Prostate gland (tissue), 2 donors: ENCODE measurements around the gene LTBP2. TPM values are rescaled to one million over a fixed set of nuclear protein-coding genes. Genes with fewer than 3 reads are reported as not detected.
A peak's percentile ranks its signal among the peaks of the same experiment; 100 is the strongest.

Source experiments
- DNase-seq: peaks from one replicate; pipeline ENCODE4 v3.0.0-alpha.2; 2019; ENCODE audit warnings: low spot score
- H3K27ac ChIP-seq, 2 donors: fragments of 200-600 bp; sonication (generic); 2 replicates each; pipeline ENCODE4 v1.5.1; 2017 to 2019
- H3K27me3 ChIP-seq: fragments of 200-600 bp; sonication (generic); replicated peaks from 2 replicates; pipeline ENCODE4 v1.5.1; 2019; ENCODE audit not compliant: insufficient read depth
- H3K36me3 ChIP-seq, 2 donors: fragments of 200-600 bp; sonication (generic); 1 replicate in 1 of 2; 2 replicates in 1 of 2; pipeline versions ENCODE4 v1.5.1 to v1.8.1; 2017 to 2019
- H3K4me1 ChIP-seq: fragments of 200-600 bp; sonication (generic); replicated peaks from 2 replicates; pipeline ENCODE4 v1.5.1; 2019
- H3K4me3 ChIP-seq, 2 donors: fragments of 200-600 bp; sonication (generic); 2 replicates each; pipeline ENCODE4 v1.5.1; 2017 to 2019
- H3K9me3 ChIP-seq: fragments of 200-600 bp; sonication (generic); 2 replicates; pipeline ENCODE4 v1.5.1; 2017
- POLR2A ChIP-seq: fragments of 450-650 bp; IDR thresholded peaks from one replicate; pipeline ENCODE4 v1.6.1; 2016; ENCODE audit warnings: antibody characterized with exemption, mild to moderate bottlenecking
- POLR2AphosphoS5 ChIP-seq: sonication (generic); formaldehyde crosslinking; IDR thresholded peaks from one replicate; pipeline ENCODE4 v1.6.1; 2017; ENCODE audit warnings: antibody characterized with exemption
- WGBS: methylation state at CpG from one replicate; pipeline ENCODE4 v1.1.5; 2018; 5-methylcytosine and 5-hydroxymethylcytosine counted together
- intact Hi-C: fragments of 100-400 bp; cut with DNase I; formaldehyde crosslinking; loops from one replicate; pipeline ENCODE4 v1.14.2; 2022
- total RNA-seq, 2 donors: library from RNA; depleted of rRNA; stranded (reverse); fragments of >200 nt; gene quantifications; one replicate each; pipeline ENCODE4 v1.1.0, GENCODE V29; 2016
- TF ChIP-seq, protein P1 (sequence below), 4 experiments: fragments of 200-600 bp in 2 of 4; fragments of 450-650 bp in 2 of 4; sonication (generic) in 2 of 4; IDR thresholded peaks; 1 replicate in 3 of 4; 2 replicates in 1 of 4; pipeline ENCODE4 v1.5.1; 2016 to 2019; ENCODE audit warnings: antibody characterized with exemption in 4 of 4, mild to moderate bottlenecking in 2 of 4, moderate library complexity in 2 of 4

LTBP2 gene
- total RNA-seq, 2 donors from 2014 or later, result 47.0 to 90.7 TPM

DNA sequence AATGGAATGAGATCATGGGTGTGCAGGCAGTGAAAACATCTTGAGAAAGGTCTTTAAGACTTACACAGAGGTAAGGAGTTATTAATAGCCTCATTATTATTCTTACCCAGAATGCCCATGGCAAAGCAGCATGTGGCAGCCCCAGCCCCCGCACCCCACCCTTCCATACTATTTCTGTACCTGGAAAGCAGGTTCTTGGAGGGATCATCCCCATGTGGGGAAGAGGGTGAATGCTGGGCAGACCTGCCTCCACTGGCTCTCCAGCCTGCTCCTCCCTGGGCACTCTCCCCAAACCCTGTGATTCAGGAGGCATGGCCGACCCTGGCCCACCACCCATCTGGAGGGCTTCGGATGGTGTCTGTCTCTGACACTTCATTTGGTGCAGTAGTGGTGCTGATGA, 147.3 kb downstream of the LTBP2 start:
- no peaks in the 10 kb centered on the region for H3K36me3 ChIP-seq
- no peaks in the 10 kb centered on the region for H3K9me3 ChIP-seq
- H3K27ac ChIP-seq, result no peak overlapping the region
- no peak for TF ChIP-seq POLR2A
- TF ChIP-seq, protein P1, sequence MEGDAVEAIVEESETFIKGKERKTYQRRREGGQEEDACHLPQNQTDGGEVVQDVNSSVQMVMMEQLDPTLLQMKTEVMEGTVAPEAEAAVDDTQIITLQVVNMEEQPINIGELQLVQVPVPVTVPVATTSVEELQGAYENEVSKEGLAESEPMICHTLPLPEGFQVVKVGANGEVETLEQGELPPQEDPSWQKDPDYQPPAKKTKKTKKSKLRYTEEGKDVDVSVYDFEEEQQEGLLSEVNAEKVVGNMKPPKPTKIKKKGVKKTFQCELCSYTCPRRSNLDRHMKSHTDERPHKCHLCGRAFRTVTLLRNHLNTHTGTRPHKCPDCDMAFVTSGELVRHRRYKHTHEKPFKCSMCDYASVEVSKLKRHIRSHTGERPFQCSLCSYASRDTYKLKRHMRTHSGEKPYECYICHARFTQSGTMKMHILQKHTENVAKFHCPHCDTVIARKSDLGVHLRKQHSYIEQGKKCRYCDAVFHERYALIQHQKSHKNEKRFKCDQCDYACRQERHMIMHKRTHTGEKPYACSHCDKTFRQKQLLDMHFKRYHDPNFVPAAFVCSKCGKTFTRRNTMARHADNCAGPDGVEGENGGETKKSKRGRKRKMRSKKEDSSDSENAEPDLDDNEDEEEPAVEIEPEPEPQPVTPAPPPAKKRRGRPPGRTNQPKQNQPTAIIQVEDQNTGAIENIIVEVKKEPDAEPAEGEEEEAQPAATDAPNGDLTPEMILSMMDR (IDR thresholded peaks at IDR 0.05), result no peak
- TF ChIP-seq POLR2AphosphoS5, result no peak
- WGBS, result 98% methylated on average over 3 of the region's 3 CpGs
- DNase-seq, result no peak
- intact Hi-C loops, result no loop called here
- no peaks in the 10 kb centered on the region for H3K4me1 ChIP-seq
- H3K4me3 ChIP-seq, result no peak overlapping the region
- no peaks in the 10 kb centered on the region for H3K27me3 ChIP-seq

DNA sequence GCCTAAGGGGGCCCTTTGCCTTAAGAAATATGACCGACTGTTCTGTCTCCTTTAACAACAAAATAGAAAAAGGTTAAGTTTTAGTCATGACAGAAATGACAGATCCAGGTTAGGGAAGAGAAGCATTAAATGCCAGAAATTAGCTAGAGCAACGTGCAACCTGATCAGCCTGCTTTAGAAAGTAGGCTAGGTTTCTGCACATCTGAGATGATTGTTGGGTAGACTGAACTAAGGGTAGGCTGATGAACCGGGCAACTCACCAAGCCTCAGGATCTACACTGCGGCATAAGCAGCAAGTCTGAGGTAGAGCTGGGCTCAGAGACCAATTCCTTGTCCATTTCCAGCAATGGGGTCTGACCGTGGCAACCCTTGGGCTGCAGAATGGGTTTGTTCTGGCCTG, 148.3 kb downstream of the LTBP2 start:
- DNase-seq, result no peak
- Histone ChIP-seq H3K27ac (no peak overlapping the region), H3K9me3 (no peaks in the 10 kb centered on the region), H3K4me3 (no peak overlapping the region), H3K4me1 (no peaks in the 10 kb centered on the region), H3K27me3 (no peaks in the 10 kb centered on the region), H3K36me3 (no peaks in the 10 kb centered on the region)
- TF ChIP-seq POLR2A, result no peak
- TF ChIP-seq POLR2AphosphoS5, result no peak
- TF ChIP-seq, protein P1 (IDR thresholded peaks at IDR 0.05), result no peak
- WGBS, result 78% methylated on average over 5 of the region's 5 CpGs
- intact Hi-C loops, result no loop called here

DNA sequence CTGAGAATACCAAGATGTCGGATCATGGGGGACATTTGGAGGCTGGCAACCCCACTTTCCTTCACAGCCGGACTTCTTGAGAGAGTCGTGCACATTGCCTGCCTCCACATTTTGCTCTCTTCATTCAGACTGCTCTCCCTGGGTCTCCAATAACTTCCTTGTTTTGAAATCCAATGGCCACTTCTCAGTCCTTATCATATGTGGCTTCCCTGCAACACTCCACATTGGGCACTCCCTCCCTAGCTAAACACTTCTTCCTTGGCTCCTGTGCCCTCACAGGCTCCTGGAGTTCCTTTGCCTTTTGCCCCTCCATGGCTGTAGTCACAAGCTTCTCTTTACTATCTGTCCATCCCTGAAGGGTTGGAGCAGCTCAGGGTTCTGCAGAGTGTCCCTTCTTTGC, 149.0 kb downstream of the LTBP2 start:
- DNase-seq, result no peak
- H3K9me3 ChIP-seq, result no peaks in the 10 kb centered on the region
- intact Hi-C loops, result no loop called here
- no peaks in the 10 kb centered on the region for H3K4me1 ChIP-seq
- H3K36me3 ChIP-seq, result no peaks in the 10 kb centered on the region
- H3K27ac ChIP-seq, result no peak overlapping the region
- no peak overlapping the region for H3K4me3 ChIP-seq
- TF ChIP-seq, protein P1 (IDR thresholded peaks at IDR 0.05), result no peak
- TF ChIP-seq POLR2AphosphoS5, result no peak
- no peak for TF ChIP-seq POLR2A
- H3K27me3 ChIP-seq, result no peaks in the 10 kb centered on the region
- 95% methylated on average over 3 of the region's 3 CpGs for WGBS

DNA sequence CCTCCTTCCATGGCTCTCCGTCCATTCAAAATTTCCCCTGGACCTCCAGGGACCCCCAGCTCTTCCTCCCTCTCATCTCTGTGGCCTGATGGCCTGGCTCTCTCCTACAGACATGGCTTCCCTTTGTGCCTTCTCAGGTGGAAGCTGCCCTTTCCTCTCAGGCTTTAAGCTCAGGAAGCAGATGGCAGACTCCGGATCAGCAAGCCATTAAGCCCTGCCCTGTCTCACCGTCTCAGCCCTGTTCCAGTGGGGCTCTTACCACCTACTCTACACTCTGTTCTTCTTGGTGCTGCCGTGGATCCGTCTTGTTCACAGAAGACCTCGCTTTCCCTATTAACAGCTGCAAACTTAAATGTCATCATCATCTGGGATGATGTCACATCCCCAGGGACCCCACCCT, 152.1 kb downstream of the LTBP2 start:
- DNase-seq, result no peak
- 83% methylated on average over 6 of the region's 6 CpGs for WGBS
- Histone ChIP-seq H3K4me3 (no peak overlapping the region), H3K27ac (no peak overlapping the region), H3K27me3 (no peaks in the 10 kb centered on the region), H3K36me3 (no peaks in the 10 kb centered on the region), H3K4me1 (no peaks in the 10 kb centered on the region), H3K9me3 (no peaks in the 10 kb centered on the region)
- TF ChIP-seq, protein P1 (IDR thresholded peaks at IDR 0.05), result no peak
- no peak for TF ChIP-seq POLR2A
- no peak for TF ChIP-seq POLR2AphosphoS5
- intact Hi-C loops, result no loop called here

DNA sequence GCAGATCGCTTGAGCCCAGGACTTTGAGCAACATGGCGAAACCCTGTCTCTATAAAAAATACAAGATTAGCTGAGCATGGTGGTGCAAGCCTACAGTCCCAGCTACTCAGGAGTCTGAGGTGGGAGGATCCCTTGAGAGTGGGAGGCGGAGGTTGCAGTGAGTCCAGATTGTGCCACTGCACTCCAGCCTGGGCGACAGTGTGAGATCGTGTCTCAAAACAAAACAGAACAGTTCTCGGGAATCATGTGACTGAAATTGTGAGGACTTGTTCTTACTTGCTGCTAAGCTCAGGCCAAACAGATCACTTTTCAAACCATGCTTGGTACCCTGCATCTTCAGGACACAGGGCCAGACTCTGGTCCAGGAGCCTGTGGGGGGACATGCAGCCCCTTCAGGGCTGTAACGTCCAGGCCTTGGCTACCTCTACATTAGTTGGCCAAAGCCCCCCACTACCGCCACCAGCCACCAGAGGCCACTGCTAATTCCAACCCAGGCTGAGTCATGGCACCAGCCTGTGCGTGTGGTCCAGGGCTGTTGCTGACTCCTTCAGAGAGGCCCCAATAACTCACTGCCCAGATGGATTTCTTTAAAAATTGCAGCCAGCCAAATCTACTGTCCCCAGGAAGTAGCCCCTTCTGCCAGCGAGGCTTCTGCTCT, 152.6 kb downstream of the LTBP2 start:
- no peak for DNase-seq
- Histone ChIP-seq H3K4me1 (no peaks in the 10 kb centered on the region), H3K27me3 (no peaks in the 10 kb centered on the region), H3K27ac (no peak overlapping the region), H3K9me3 (no peaks in the 10 kb centered on the region), H3K4me3 (no peak overlapping the region), H3K36me3 (no peaks in the 10 kb centered on the region)
- WGBS, result 56% methylated on average over 10 of the region's 10 CpGs
- TF ChIP-seq, protein P1 (IDR thresholded peaks at IDR 0.05), result peak in 2 of 4 experiments; percentile 5 to 45
- TF ChIP-seq POLR2AphosphoS5, result no peak
- intact Hi-C loops, result no loop called here
